ENCODE measurements around the gene SARS1. TPM values are rescaled to one million over a fixed set of nuclear protein-coding genes. Genes with fewer than 3 reads are reported as not detected.
"Not testable (repeated sequence)": the region's sequence is repeated elsewhere in the genome, so short reads cannot be mapped to it uniquely, and the experiment has no call there.

SARS1 gene
- total RNA-seq, 1 donor from 2014 or later: 99.8 TPM

DNA sequence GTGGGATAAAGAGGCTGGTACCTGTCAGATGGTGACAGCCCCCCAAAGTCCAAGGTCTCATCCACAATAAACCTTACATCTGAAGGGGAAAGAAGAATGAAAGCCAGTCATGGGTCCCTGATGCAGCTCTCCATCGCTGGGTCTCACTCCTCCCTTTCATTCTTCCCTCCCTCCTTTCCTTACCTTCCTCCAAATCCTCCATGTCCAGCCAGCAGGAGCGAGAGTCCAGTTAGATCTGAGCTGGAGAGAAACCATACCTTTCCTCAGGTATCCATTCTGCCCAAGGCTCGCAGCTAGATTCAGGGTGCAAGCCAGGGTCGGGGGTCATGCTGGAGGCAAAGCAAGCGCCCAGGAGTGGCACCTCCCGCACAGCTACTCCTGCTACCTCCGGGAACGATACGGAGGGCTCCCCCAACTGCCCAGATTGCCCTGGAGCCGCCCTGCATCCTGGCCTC is 68.8 kb downstream of the SARS1 start:
- DNase-seq (no peak), ATAC-seq (no peak)
- intact Hi-C loops (cut with micrococcal nuclease): no loop called here

DNA sequence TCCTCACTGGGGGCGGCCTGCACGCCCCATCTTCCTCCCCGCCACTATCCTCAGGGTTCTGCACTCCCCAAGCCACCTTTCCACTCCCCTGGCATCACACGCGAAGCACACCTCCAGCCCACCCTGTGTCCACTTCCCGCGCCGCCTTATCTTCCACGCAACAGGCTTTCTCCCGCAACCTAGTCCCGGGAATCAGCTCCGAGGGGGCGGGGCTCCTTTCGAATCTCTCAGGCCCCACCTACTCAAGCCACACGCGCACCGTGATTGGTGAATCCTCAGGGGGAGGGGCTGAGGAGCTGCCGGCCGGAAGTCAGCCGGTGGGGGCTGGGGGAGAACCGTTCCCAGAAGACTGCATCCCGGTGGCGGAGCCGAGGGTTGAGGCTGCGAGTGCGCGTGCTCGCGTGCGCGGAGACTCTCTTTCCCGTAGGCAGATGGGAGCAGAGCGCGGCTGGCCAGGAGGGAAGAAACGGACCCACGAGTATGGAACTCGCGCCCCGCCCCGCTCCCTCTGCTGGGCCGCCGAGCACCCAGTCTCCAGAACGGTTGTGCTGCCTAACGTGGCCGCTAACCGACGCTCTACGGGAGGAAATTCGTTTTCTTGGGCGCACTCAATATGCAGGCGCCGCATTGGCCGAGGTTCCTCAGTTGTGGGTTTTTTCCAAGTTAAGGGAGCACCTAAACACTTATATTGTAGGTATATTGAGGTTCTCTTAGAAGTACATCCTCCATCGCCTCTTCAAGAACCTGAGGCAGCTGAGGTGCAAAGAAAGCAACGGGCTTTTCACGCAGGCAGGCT is 69.4 kb downstream of the SARS1 start, which contains the start of gene PSRC1:
Gene PSRC1 (minus strand): TSS at position 194 of the 796 bp plus-strand sequence.
- intact Hi-C loops (cut with micrococcal nuclease): no loop called here
- ATAC-seq: peak; percentile 100
- DNase-seq: peak; percentile 97

DNA sequence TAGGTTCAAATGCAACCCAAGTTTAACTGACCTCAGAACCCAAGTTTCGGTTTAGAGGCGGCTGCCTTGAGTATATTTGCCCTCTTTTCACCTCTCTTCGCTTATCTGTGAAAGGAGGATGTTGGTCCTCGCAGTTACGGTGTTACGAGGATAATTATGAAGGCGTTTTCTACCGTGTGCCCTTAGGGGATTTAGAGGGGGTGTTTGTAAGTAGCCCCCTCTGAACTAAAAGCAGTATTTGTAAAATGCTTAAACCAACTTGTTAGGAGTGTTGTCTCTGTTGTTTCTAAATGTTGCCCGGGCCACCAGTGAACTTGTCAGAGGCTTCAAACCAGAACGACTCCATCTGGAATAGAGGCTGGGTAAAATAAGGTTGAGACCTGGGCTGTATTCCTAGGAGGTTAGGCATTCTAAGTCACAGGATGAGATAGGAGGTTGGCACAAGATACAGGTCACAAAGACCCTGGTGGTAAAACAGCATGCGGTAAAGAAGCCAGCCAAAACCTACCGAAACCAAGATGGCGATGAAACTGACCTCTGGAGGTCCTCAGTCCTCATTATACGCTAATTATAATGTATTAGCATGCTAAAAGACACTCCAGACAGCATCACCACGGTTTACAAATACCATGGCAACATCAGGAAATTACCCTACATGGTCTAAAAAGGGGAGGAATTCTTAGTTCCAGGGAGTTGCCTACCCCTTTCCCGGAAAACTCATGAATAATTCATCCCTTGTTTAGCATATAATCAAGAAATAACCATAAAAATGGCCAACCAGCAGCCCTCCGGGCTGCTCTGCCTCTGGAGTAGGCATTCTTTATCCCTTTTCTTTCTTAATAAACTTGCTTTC is 70.3 kb downstream of the SARS1 start:
- ATAC-seq (peak; percentile 4), DNase-seq (no peak)
- intact Hi-C loops (cut with micrococcal nuclease): no loop called here

DNA sequence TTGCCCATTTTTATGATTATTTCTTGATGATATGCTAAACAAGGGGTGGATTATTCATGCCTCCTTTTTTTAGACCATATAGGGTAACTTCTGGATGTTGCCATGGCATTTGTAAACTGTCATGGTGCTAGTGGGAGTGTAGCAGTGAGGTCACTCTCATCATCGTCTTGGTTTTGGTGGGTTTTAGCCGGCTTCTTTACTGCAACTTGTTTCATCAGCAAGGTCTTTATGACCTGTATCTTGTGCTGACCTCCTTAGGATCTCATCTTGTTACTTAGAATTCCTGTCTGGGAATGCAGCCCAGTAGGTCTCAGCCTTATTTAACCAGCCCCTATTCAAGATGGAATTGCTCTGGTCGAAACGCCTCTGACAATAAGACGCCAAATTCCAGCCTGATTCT is 73.0 kb downstream of the SARS1 start:
- DNase-seq; intact Hi-C loops (cut with micrococcal nuclease); ATAC-seq: not testable (repeated sequence)

Other genes with a start within 250 kb of the SARS1 start
- gene WDR47, start 171.8 kb upstream of the SARS1 start, total RNA-seq: 16.6 TPM
- gene TAF13, start 137.9 kb upstream of the SARS1 start, total RNA-seq: 62.4 TPM
- gene TMEM167B, start 123.2 kb upstream of the SARS1 start, total RNA-seq: 31.5 TPM
- 0.30 TPM for gene ELAPOR1, start 99.8 kb upstream of the SARS1 start, total RNA-seq
- 9.8 TPM for gene CELSR2, start 35.6 kb downstream of the SARS1 start, total RNA-seq
- gene PSRC1, start 69.2 kb downstream of the SARS1 start, total RNA-seq: 0.74 TPM
- 0.35 TPM for gene MYBPHL, start 93.1 kb downstream of the SARS1 start, total RNA-seq
- 117 TPM for gene SORT1, start 184.0 kb downstream of the SARS1 start, total RNA-seq
- 50.8 TPM for gene PSMA5, start 212.5 kb downstream of the SARS1 start, total RNA-seq